Neuronal stem cell (in vitro differentiated cells): ENCODE data around the gene MUSTN1.

Experiments
- DNase-seq: peaks from one replicate; pipeline ENCODE4 v3.0.0-alpha.2; 2013; ENCODE audit warnings: low spot score
- H2AFZ ChIP-seq: one replicate; pipeline ENCODE4 v1.6.1; 2013; ENCODE audit warnings: mild to moderate bottlenecking, low read length, inconsistent platforms
- H2AK5ac ChIP-seq: 2 replicates; pipeline ENCODE4 v1.6.1; 2013; ENCODE audit warnings: low read depth, mild to moderate bottlenecking, inconsistent platforms, low read length, moderate library complexity, mixed read lengths
- H2BK120ac ChIP-seq: 2 replicates; pipeline ENCODE4 v1.6.1; 2013; ENCODE audit warnings: low read depth, mild to moderate bottlenecking, inconsistent platforms, low read length, moderate library complexity, mixed read lengths
- H2BK12ac ChIP-seq: one replicate; pipeline ENCODE4 v1.6.1; 2013; ENCODE audit warnings: low read length, inconsistent platforms
- H2BK15ac ChIP-seq: 2 replicates; pipeline ENCODE4 v1.6.1; 2013; ENCODE audit warnings: mild to moderate bottlenecking, low read length, inconsistent platforms, mixed read lengths
- H2BK5ac ChIP-seq: one replicate; pipeline ENCODE4 v1.6.1; 2013; ENCODE audit warnings: inconsistent platforms, mild to moderate bottlenecking, low read length, moderate library complexity
- H3K14ac ChIP-seq: one replicate; pipeline ENCODE4 v1.6.1; 2013; ENCODE audit warnings: low read length, inconsistent platforms
- H3K18ac ChIP-seq: 2 replicates; pipeline ENCODE4 v1.6.1; 2013; ENCODE audit warnings: low read length, inconsistent platforms
- H3K23ac ChIP-seq: 2 replicates; pipeline ENCODE4 v1.6.1; 2013; ENCODE audit warnings: low read depth, mild to moderate bottlenecking, mixed read lengths, low read length, inconsistent platforms; ENCODE audit not compliant: poor library complexity
- H3K27ac ChIP-seq: replicated peaks from 3 replicates; pipeline ENCODE4 v1.5.1; 2013; ENCODE audit warnings: low read length, inconsistent platforms
- H3K27me3 ChIP-seq, 3 experiments: 2 replicates each; pipeline ENCODE4 v1.6.1; 2013; ENCODE audit warnings: low read length in 3 of 3, mild to moderate bottlenecking in 2 of 3, inconsistent platforms in 1 of 3, low read depth in 1 of 3, mixed read lengths in 1 of 3, moderate library complexity in 1 of 3; ENCODE audit not compliant: control insufficient read depth in 3 of 3, insufficient read depth in 3 of 3
- H3K36me3 ChIP-seq, 2 donors: replicated peaks in 1 of 2; 2 replicates each; pipeline ENCODE4 v1.6.1; 2013; ENCODE audit warnings: low read length in 2 of 2; ENCODE audit not compliant: control insufficient read depth in 2 of 2, insufficient read depth in 2 of 2
- H3K4ac ChIP-seq: 2 replicates; pipeline ENCODE4 v1.6.1; 2013; ENCODE audit warnings: inconsistent platforms, mild to moderate bottlenecking, low read length, moderate library complexity
- H3K4me1 ChIP-seq, 2 donors: 1 replicate in 1 of 2; 2 replicates in 1 of 2; pipeline ENCODE4 v1.6.1; 2013; ENCODE audit warnings: low read length in 2 of 2, low read depth in 1 of 2; ENCODE audit not compliant: control insufficient read depth in 2 of 2, insufficient read depth in 1 of 2
- H3K4me2 ChIP-seq: one replicate; pipeline ENCODE4 v1.6.1; 2013; ENCODE audit warnings: mild to moderate bottlenecking, low read length, inconsistent platforms; ENCODE audit not compliant: insufficient read depth, poor library complexity, severe bottlenecking
- H3K4me3 ChIP-seq, 2 donors: 2 replicates each; pipeline ENCODE4 v1.5.1; 2013; ENCODE audit warnings: low read length in 2 of 2, mild to moderate bottlenecking in 2 of 2, inconsistent platforms in 1 of 2, moderate library complexity in 1 of 2
- H3K79me1 ChIP-seq: one replicate; pipeline ENCODE4 v1.6.1; 2013; ENCODE audit warnings: low read depth, mild to moderate bottlenecking, inconsistent platforms, low read length, moderate library complexity
- H3K9ac ChIP-seq: one replicate; pipeline ENCODE4 v1.6.1; 2013; ENCODE audit warnings: mild to moderate bottlenecking, low read depth, low read length, inconsistent platforms; ENCODE audit not compliant: poor library complexity
- H3K9me3 ChIP-seq, 2 donors: replicated peaks in 1 of 2; 2 replicates each; pipeline versions ENCODE3 to v1.6.1; 2013; ENCODE audit warnings: low read length in 2 of 2, mild to moderate bottlenecking in 2 of 2, inconsistent platforms in 1 of 2, low read depth in 1 of 2, mixed read lengths in 1 of 2, moderate library complexity in 1 of 2; ENCODE audit not compliant: control insufficient read depth in 2 of 2, insufficient read depth in 1 of 2
- H4K8ac ChIP-seq: one replicate; pipeline ENCODE4 v1.6.1; 2013; ENCODE audit warnings: low read depth, mild to moderate bottlenecking, inconsistent platforms, low read length, moderate library complexity
- H4K91ac ChIP-seq: one replicate; pipeline ENCODE4 v1.6.1; 2013; ENCODE audit warnings: low read length, low read depth, mild to moderate bottlenecking, inconsistent platforms; ENCODE audit not compliant: poor library complexity
- WGBS, 2 donors: extraction: QIAGEN DNeasy Blood & Tissue Kit; methylation state at CpG; one replicate each; pipeline ENCODE4 v1.1.7; 2013; ENCODE audit warnings: missing lambda C conversion rate in 2 of 2, mixed read lengths in 1 of 2; ENCODE audit not compliant: insufficient read length in 2 of 2, insufficient replicate concordance in 1 of 2; ENCODE audit errors: extremely low coverage in 2 of 2; 5-methylcytosine and 5-hydroxymethylcytosine counted together

Gene MUSTN1

GRCh38 chr3:52827866-52828376 is 6.9 kb downstream of the MUSTN1 start:
- H3K4me3 ChIP-seq, result no peak overlapping the region
- H3K4me2 ChIP-seq, result no peak overlapping the region
- H3K18ac ChIP-seq, result peak overlapping the region; percentile 85
- H3K9me3 ChIP-seq, result no peaks in the 10 kb centered on the region
- H4K8ac ChIP-seq, result no peak overlapping the region
- H2BK12ac ChIP-seq, result no peak overlapping the region
- H3K79me1 ChIP-seq, result no peaks in the 10 kb centered on the region
- H3K23ac ChIP-seq, result no peak overlapping the region
- H3K14ac ChIP-seq, result no peak overlapping the region
- H3K27me3 ChIP-seq, result no peaks in the 10 kb centered on the region
- H2AFZ ChIP-seq, result peak overlapping the region; percentile 35
- DNase-seq, result no peak
- H4K91ac ChIP-seq, result peak overlapping the region; percentile 82
- no peak overlapping the region for H3K9ac ChIP-seq
- no peak overlapping the region for H3K27ac ChIP-seq
- H2AK5ac ChIP-seq, result peak overlapping the region; percentile 36
- no peak overlapping the region for H2BK5ac ChIP-seq
- no peaks in the 10 kb centered on the region for H3K36me3 ChIP-seq
- no peak overlapping the region for H2BK120ac ChIP-seq
- H3K4me1 ChIP-seq, result peaks cover 0 to 5% of the 10 kb centered on the region in 2 donors
- H2BK15ac ChIP-seq, result no peak overlapping the region
- WGBS, 2 donors, result no CpG with 5 or more reads among the region's 10 CpGs
- no peak overlapping the region for H3K4ac ChIP-seq

GRCh38 chr3:52827441-52827840 is 7.4 kb downstream of the MUSTN1 start:
- no peak overlapping the region for H3K4me3 ChIP-seq
- H2BK12ac ChIP-seq, result no peak overlapping the region
- no peak overlapping the region for H3K18ac ChIP-seq
- H3K4ac ChIP-seq, result no peak overlapping the region
- no peak overlapping the region for H2BK15ac ChIP-seq
- WGBS, 2 donors, result no CpG with 5 or more reads among the region's 9 CpGs
- H3K27ac ChIP-seq, result no peak overlapping the region
- peak overlapping the region; percentile 35 for H2AFZ ChIP-seq
- peaks cover 0 to 1% of the 10 kb centered on the region in 2 donors for H3K4me1 ChIP-seq
- H3K14ac ChIP-seq, result no peak overlapping the region
- DNase-seq, result no peak
- no peaks in the 10 kb centered on the region for H3K9me3 ChIP-seq
- H2BK120ac ChIP-seq, result no peak overlapping the region
- H3K23ac ChIP-seq, result no peak overlapping the region
- H3K27me3 ChIP-seq, result no peaks in the 10 kb centered on the region
- no peak overlapping the region for H3K9ac ChIP-seq
- H2BK5ac ChIP-seq, result no peak overlapping the region
- H3K36me3 ChIP-seq, result no peaks in the 10 kb centered on the region
- peak overlapping the region; percentile 36 for H2AK5ac ChIP-seq
- H3K4me2 ChIP-seq, result no peak overlapping the region
- no peak overlapping the region for H4K8ac ChIP-seq
- no peaks in the 10 kb centered on the region for H3K79me1 ChIP-seq
- no peak overlapping the region for H4K91ac ChIP-seq

GRCh38 chr3:52824037-52824436 is 10.8 kb downstream of the MUSTN1 start:
- peak overlapping the region; percentile 83 for H3K14ac ChIP-seq
- H2BK15ac ChIP-seq, result no peak overlapping the region
- H3K4ac ChIP-seq, result no peak overlapping the region
- peak overlapping the region; percentile 35 for H3K23ac ChIP-seq
- H3K18ac ChIP-seq, result no peak overlapping the region
- no peak overlapping the region for H2AFZ ChIP-seq
- H3K4me1 ChIP-seq, result peaks cover 0 to 8% of the 10 kb centered on the region in 2 donors
- no CpG with 5 or more reads among the region's 10 CpGs for WGBS, 2 donors
- H3K4me2 ChIP-seq, result no peak overlapping the region
- DNase-seq, result no peak
- no peak overlapping the region for H4K8ac ChIP-seq
- no peaks in the 10 kb centered on the region for H3K79me1 ChIP-seq
- H4K91ac ChIP-seq, result no peak overlapping the region
- no peaks in the 10 kb centered on the region for H3K27me3 ChIP-seq
- H2BK5ac ChIP-seq, result no peak overlapping the region
- no peaks in the 10 kb centered on the region for H3K36me3 ChIP-seq
- no peak overlapping the region for H3K27ac ChIP-seq
- peak overlapping the region; percentile 48 for H2BK12ac ChIP-seq
- no peak overlapping the region for H2AK5ac ChIP-seq
- no peaks in the 10 kb centered on the region for H3K9me3 ChIP-seq
- H3K9ac ChIP-seq, result no peak overlapping the region
- no peak overlapping the region for H3K4me3 ChIP-seq
- H2BK120ac ChIP-seq, result no peak overlapping the region

- Histone ChIP-seq H3K4me2 (no peak overlapping the region), H4K8ac (no peak overlapping the region), H3K4me3 (no peak overlapping the region), H3K27ac (no peak overlapping the region), H3K27me3 (no peaks in the 10 kb centered on the region), H2AFZ (no peak overlapping the region), H2BK15ac (no peak overlapping the region), H3K18ac (no peak overlapping the region), H4K91ac (no peak overlapping the region), H2BK120ac (no peak overlapping the region), H3K14ac (no peak overlapping the region), H3K79me1 (no peaks in the 10 kb centered on the region), H2BK12ac (no peak overlapping the region), H3K9me3 (no peaks in the 10 kb centered on the region), H3K4me1 (peaks cover 0 to 10% of the 10 kb centered on the region in 2 donors), H3K23ac (no peak overlapping the region), H3K4ac (no peak overlapping the region), H3K9ac (no peak overlapping the region), H2BK5ac (no peak overlapping the region), H2AK5ac (no peak overlapping the region), H3K36me3 (no peaks in the 10 kb centered on the region)
- no peak for DNase-seq
- WGBS, 2 donors, result no CpG with 5 or more reads among the region's 5 CpGs
These were observed 12.5 kb downstream of the MUSTN1 start for GRCh38 chr3:52822363-52822762.
